ENCODE results near the gene SMIM45.

Gene SMIM45

DNA sequence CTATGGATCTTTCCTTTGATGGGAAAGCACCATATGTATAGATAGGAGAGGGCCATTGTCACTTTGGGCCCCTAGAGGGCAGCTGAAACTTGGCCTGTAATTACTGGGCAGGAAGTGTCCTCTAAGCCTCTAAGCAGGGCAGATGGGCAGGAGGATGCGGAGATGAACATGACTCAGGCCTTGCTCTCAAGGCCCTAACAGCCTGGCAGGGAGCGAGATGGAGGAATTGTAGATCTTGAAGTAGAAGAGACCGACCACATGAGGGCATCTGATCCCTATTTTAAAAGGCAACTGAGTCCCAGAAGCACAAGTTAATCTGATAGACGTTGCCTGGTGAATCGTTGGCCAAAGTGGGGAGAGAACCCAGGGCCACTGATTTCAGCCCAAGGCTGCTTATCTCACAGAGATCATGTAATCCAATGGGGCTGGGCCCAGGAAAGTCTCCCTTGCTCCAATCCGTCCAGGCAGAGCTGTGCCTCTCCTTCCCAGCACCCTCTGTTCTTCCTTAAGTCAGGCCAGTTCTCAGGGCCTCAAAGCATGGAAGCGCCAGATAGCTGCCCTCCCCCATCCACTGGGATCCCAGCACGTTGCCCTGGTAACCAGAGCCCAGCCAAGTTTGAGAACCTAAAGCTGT, 14.8 kb downstream of the SMIM45 start:
- 35 to 42% methylated on average over 8 of the region's 8 CpGs for WGBS, 2 donors
- H3K27ac ChIP-seq (ENCODE audit: low read depth in 2 of 2, low read length in 1 of 2) = no peak overlapping the region
- H3K4me1 ChIP-seq (ENCODE audit: control insufficient read depth in 2 of 2, insufficient read depth in 2 of 2, low read length in 1 of 2) = no peaks in the 10 kb centered on the region
- no peaks in the 10 kb centered on the region for H3K27me3 ChIP-seq (ENCODE audit: control insufficient read depth in 1 of 2, insufficient read depth in 2 of 2, low read length in 2 of 2)
- H3K9me3 ChIP-seq (ENCODE audit: control insufficient read depth in 2 of 2, insufficient read depth in 1 of 2, low read depth in 1 of 2, low read length in 1 of 2) = no peaks in the 10 kb centered on the region
- H3K36me3 ChIP-seq (ENCODE audit: control insufficient read depth in 2 of 2, insufficient read depth in 2 of 2, low read length in 1 of 2) = no peaks in the 10 kb centered on the region
- H3K4me3 ChIP-seq (ENCODE audit: low read depth in 1 of 2, low read length in 2 of 2) = no peak overlapping the region

DNA sequence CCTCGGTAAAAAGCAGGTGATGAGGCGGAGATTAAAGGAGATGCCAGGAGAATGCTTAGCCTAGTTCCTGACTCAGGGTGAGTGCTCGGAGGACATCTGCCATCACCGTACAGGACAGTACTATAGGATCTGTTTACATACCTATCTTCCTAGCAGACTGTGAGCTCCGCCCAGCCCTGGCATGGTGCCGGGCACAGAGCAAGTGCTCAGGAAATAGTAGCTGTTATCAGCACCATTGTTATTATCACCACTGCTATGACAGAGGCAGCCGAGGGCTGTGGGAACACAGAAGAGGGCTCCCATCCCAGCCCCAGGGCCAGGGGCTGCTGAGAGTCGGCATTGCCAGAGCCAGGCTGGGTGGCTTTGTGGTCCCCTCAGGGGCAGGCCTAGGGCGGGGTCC, 16.7 kb downstream of the SMIM45 start:
- Histone ChIP-seq H3K4me1 (ENCODE audit: control insufficient read depth in 2 of 2, insufficient read depth in 2 of 2, low read length in 1 of 2) (no peaks in the 10 kb centered on the region), H3K27me3 (ENCODE audit: control insufficient read depth in 1 of 2, insufficient read depth in 2 of 2, low read length in 2 of 2) (no peaks in the 10 kb centered on the region), H3K27ac (ENCODE audit: low read depth in 2 of 2, low read length in 1 of 2) (no peak overlapping the region), H3K4me3 (ENCODE audit: low read depth in 1 of 2, low read length in 2 of 2) (no peak overlapping the region), H3K36me3 (ENCODE audit: control insufficient read depth in 2 of 2, insufficient read depth in 2 of 2, low read length in 1 of 2) (no peaks in the 10 kb centered on the region), H3K9me3 (ENCODE audit: control insufficient read depth in 2 of 2, insufficient read depth in 1 of 2, low read depth in 1 of 2, low read length in 1 of 2) (no peaks in the 10 kb centered on the region)
- WGBS, 2 donors = 45 to 53% methylated on average over 9 of the region's 9 CpGs

GRCh38 chr22:41969110-41969646, 17.2 kb downstream of the SMIM45 start, which contains the start of gene SEPTIN3:
TSS of gene SEPTIN3 (plus strand) at chr22:41969443. CDS start at chr22:41971493, 2,050 bp downstream.
- no peaks in the 10 kb centered on the region for H3K36me3 ChIP-seq (ENCODE audit: control insufficient read depth in 2 of 2, insufficient read depth in 2 of 2, low read length in 1 of 2)
- H3K27ac ChIP-seq (ENCODE audit: low read depth in 2 of 2, low read length in 1 of 2) = no peak within 1 kb of the TSS
- H3K27me3 ChIP-seq (ENCODE audit: control insufficient read depth in 1 of 2, insufficient read depth in 2 of 2, low read length in 2 of 2) = no peaks in the 10 kb centered on the region
- WGBS, 2 donors = 67 to 73% methylated on average over 8 of the region's 8 CpGs
- H3K9me3 ChIP-seq (ENCODE audit: control insufficient read depth in 2 of 2, insufficient read depth in 1 of 2, low read depth in 1 of 2, low read length in 1 of 2) = no peaks in the 10 kb centered on the region
- no peak within 1 kb of the TSS for H3K4me3 ChIP-seq (ENCODE audit: low read depth in 1 of 2, low read length in 2 of 2)
- H3K4me1 ChIP-seq (ENCODE audit: control insufficient read depth in 2 of 2, insufficient read depth in 2 of 2, low read length in 1 of 2) = no peaks in the 10 kb centered on the region

DNA sequence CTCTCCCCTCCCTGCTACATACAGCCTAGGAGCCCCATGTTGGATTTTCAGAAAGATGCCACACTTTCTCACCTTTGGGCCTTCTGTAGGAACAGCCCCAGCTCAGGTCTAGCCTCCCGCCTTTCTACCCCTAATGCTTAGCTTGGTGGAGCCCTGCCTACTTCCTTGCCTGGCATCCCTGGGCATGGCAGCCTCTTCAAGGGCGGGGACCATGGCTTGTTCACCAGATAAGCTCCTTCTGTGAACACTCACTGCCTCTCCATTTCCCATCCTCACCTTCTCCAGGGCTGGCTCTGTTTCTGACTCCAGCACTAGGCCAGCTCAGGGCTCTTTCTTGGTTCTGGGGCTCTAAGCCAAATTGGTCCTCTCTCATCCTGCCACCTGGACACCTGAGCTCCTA, 18.7 kb downstream of the SMIM45 start:
- H3K27me3 ChIP-seq (ENCODE audit: control insufficient read depth in 1 of 2, insufficient read depth in 2 of 2, low read length in 2 of 2) = no peaks in the 10 kb centered on the region
- H3K9me3 ChIP-seq (ENCODE audit: control insufficient read depth in 2 of 2, insufficient read depth in 1 of 2, low read depth in 1 of 2, low read length in 1 of 2) = no peaks in the 10 kb centered on the region
- 78 to 86% methylated on average over 2 of the region's 2 CpGs for WGBS, 2 donors
- H3K4me3 ChIP-seq (ENCODE audit: low read depth in 1 of 2, low read length in 2 of 2) = no peak overlapping the region
- no peaks in the 10 kb centered on the region for H3K36me3 ChIP-seq (ENCODE audit: control insufficient read depth in 2 of 2, insufficient read depth in 2 of 2, low read length in 1 of 2)
- H3K27ac ChIP-seq (ENCODE audit: low read depth in 2 of 2, low read length in 1 of 2) = no peak overlapping the region
- H3K4me1 ChIP-seq (ENCODE audit: control insufficient read depth in 2 of 2, insufficient read depth in 2 of 2, low read length in 1 of 2) = no peaks in the 10 kb centered on the region

DNA sequence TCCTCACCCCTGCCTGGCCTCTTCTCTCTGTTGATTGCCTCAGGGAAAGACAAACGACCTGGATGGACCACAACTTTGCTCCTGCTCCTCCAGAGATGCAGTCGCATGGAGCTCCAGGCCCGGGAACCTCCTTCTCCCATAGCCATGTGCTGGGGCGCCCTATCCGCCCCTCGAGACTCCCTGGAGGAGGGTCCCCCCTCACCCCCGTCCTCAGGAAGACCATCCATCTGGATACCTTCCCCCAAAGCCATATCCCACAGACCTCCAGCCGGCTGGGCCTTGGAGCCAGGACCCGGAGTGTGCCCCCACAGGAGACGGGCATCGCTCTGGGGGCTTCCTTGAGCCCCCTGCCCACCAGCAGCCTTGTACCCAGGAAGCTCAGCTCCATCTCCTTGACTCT, 19.5 kb downstream of the SMIM45 start:
- H3K4me3 ChIP-seq (ENCODE audit: low read depth in 1 of 2, low read length in 2 of 2) = no peak overlapping the region
- no peaks in the 10 kb centered on the region for H3K36me3 ChIP-seq (ENCODE audit: control insufficient read depth in 2 of 2, insufficient read depth in 2 of 2, low read length in 1 of 2)
- H3K9me3 ChIP-seq (ENCODE audit: control insufficient read depth in 2 of 2, insufficient read depth in 1 of 2, low read depth in 1 of 2, low read length in 1 of 2) = no peaks in the 10 kb centered on the region
- no peaks in the 10 kb centered on the region for H3K4me1 ChIP-seq (ENCODE audit: control insufficient read depth in 2 of 2, insufficient read depth in 2 of 2, low read length in 1 of 2)
- H3K27ac ChIP-seq (ENCODE audit: low read depth in 2 of 2, low read length in 1 of 2) = no peak overlapping the region
- H3K27me3 ChIP-seq (ENCODE audit: control insufficient read depth in 1 of 2, insufficient read depth in 2 of 2, low read length in 2 of 2) = no peaks in the 10 kb centered on the region
- WGBS, 2 donors = 84 to 85% methylated on average over 11 of the region's 11 CpGs

GRCh38 chr22:41974691-41975290, 22.8 kb downstream of the SMIM45 start:
- Histone ChIP-seq H3K36me3 (ENCODE audit: control insufficient read depth in 2 of 2, insufficient read depth in 2 of 2, low read length in 1 of 2) (no peaks in the 10 kb centered on the region), H3K4me3 (ENCODE audit: low read depth in 1 of 2, low read length in 2 of 2) (no peak overlapping the region), H3K27ac (ENCODE audit: low read depth in 2 of 2, low read length in 1 of 2) (no peak overlapping the region), H3K27me3 (ENCODE audit: control insufficient read depth in 1 of 2, insufficient read depth in 2 of 2, low read length in 2 of 2) (peaks cover 0 to 3% of the 10 kb centered on the region in 2 donors), H3K4me1 (ENCODE audit: control insufficient read depth in 2 of 2, insufficient read depth in 2 of 2, low read length in 1 of 2) (peaks cover 5 to 6% of the 10 kb centered on the region in 2 donors), H3K9me3 (ENCODE audit: control insufficient read depth in 2 of 2, insufficient read depth in 1 of 2, low read depth in 1 of 2, low read length in 1 of 2) (no peaks in the 10 kb centered on the region)
- 66 to 72% methylated on average over 10 of the region's 10 CpGs for WGBS, 2 donors

GRCh38 chr22:41975299-41976069, 23.5 kb downstream of the SMIM45 start:
- WGBS, 2 donors = 61 to 64% methylated on average over 12 of the region's 12 CpGs
- H3K27ac ChIP-seq (ENCODE audit: low read depth in 2 of 2, low read length in 1 of 2) = no peak overlapping the region
- H3K36me3 ChIP-seq (ENCODE audit: control insufficient read depth in 2 of 2, insufficient read depth in 2 of 2, low read length in 1 of 2) = no peaks in the 10 kb centered on the region
- H3K4me1 ChIP-seq (ENCODE audit: control insufficient read depth in 2 of 2, insufficient read depth in 2 of 2, low read length in 1 of 2) = peaks cover 5 to 6% of the 10 kb centered on the region in 2 donors
- no peaks in the 10 kb centered on the region for H3K9me3 ChIP-seq (ENCODE audit: control insufficient read depth in 2 of 2, insufficient read depth in 1 of 2, low read depth in 1 of 2, low read length in 1 of 2)
- peaks cover 0 to 3% of the 10 kb centered on the region in 2 donors for H3K27me3 ChIP-seq (ENCODE audit: control insufficient read depth in 1 of 2, insufficient read depth in 2 of 2, low read length in 2 of 2)
- H3K4me3 ChIP-seq (ENCODE audit: low read depth in 1 of 2, low read length in 2 of 2) = no peak overlapping the region

GRCh38 chr22:41976070-41976901, 24.3 kb downstream of the SMIM45 start:
- H3K4me3 ChIP-seq (ENCODE audit: low read depth in 1 of 2, low read length in 2 of 2) = peak overlapping the region; percentile 22 to 58
- H3K9me3 ChIP-seq (ENCODE audit: control insufficient read depth in 2 of 2, insufficient read depth in 1 of 2, low read depth in 1 of 2, low read length in 1 of 2) = no peaks in the 10 kb centered on the region
- H3K4me1 ChIP-seq (ENCODE audit: control insufficient read depth in 2 of 2, insufficient read depth in 2 of 2, low read length in 1 of 2) = peaks cover 5 to 6% of the 10 kb centered on the region in 2 donors
- H3K27ac ChIP-seq (ENCODE audit: low read depth in 2 of 2, low read length in 1 of 2) = no peak overlapping the region
- 2 to 5% methylated on average over 23 to 72 of the region's 72 CpGs for WGBS, 2 donors
- no peaks in the 10 kb centered on the region for H3K36me3 ChIP-seq (ENCODE audit: control insufficient read depth in 2 of 2, insufficient read depth in 2 of 2, low read length in 1 of 2)
- peaks cover 0 to 3% of the 10 kb centered on the region in 2 donors for H3K27me3 ChIP-seq (ENCODE audit: control insufficient read depth in 1 of 2, insufficient read depth in 2 of 2, low read length in 2 of 2)

GRCh38 chr22:41976961-41977566, 25.1 kb downstream of the SMIM45 start:
- peaks cover 0 to 3% of the 10 kb centered on the region in 2 donors for H3K27me3 ChIP-seq (ENCODE audit: control insufficient read depth in 1 of 2, insufficient read depth in 2 of 2, low read length in 2 of 2)
- no peaks in the 10 kb centered on the region for H3K9me3 ChIP-seq (ENCODE audit: control insufficient read depth in 2 of 2, insufficient read depth in 1 of 2, low read depth in 1 of 2, low read length in 1 of 2)
- peaks cover 5 to 6% of the 10 kb centered on the region in 2 donors for H3K4me1 ChIP-seq (ENCODE audit: control insufficient read depth in 2 of 2, insufficient read depth in 2 of 2, low read length in 1 of 2)
- peak overlapping the region; percentile 24 to 58 for H3K4me3 ChIP-seq (ENCODE audit: low read depth in 1 of 2, low read length in 2 of 2)
- H3K36me3 ChIP-seq (ENCODE audit: control insufficient read depth in 2 of 2, insufficient read depth in 2 of 2, low read length in 1 of 2) = no peaks in the 10 kb centered on the region
- WGBS, 2 donors = 4 to 5% methylated on average over 45 to 46 of the region's 46 CpGs
- H3K27ac ChIP-seq (ENCODE audit: low read depth in 2 of 2, low read length in 1 of 2) = no peak overlapping the region

All from esophagus (tissue), 2 donors.